Mammary epithelial cell (primary cell): ENCODE results near the gene TMC2.

Experiments
- CTCF ChIP-seq, 2 donors: IDR thresholded peaks in 1 of 2; conservative IDR thresholded peaks in 1 of 2; 2 replicates each; pipeline ENCODE4 v1.5.1; 2011 to 2012; ENCODE audit warnings: inconsistent platforms in 2 of 2, low read length in 2 of 2, mild to moderate bottlenecking in 2 of 2, control low read depth in 1 of 2, low read depth in 1 of 2; ENCODE audit not compliant: insufficient read depth in 1 of 2; ENCODE audit errors: extremely low read depth in 1 of 2
- EZH2 ChIP-seq: IDR thresholded peaks from 2 replicates; pipeline ENCODE4 v1.6.1; 2012; ENCODE audit warnings: low read length, inconsistent platforms, borderline replicate concordance

GRCh38 chr20:2509794-2510193 is 26.6 kb upstream of the TMC2 start:
- TF ChIP-seq CTCF (conservative IDR thresholded peaks at IDR 0.05 in 1 of 2, IDR thresholded peaks at IDR 0.05 in 1 of 2; ENCODE audit: extremely low read depth in 1 of 2, insufficient read depth in 1 of 2, low read depth in 1 of 2, low read length in 2 of 2), result no peak
- no peak for TF ChIP-seq EZH2
